AG04449 (cell line): ENCODE measurements around the gene CNOT6.

ENCODE experiments used
- CTCF ChIA-PET: fragments of 350-600 bp; formaldehyde crosslinking; extraction: SDS; loops from one replicate; lab custom pipeline; 2021; ENCODE audit warnings: antibody characterized with exemption; lab: Yijun Ruan, JAX
- POLR2A ChIA-PET: fragments of 400-600, 350-600 bp; formaldehyde crosslinking; extraction: SDS; loops from one replicate; lab custom pipeline; 2020; ENCODE audit warnings: antibody characterized with exemption, inconsistent platforms; lab: Yijun Ruan, JAX
- DNase-seq: peaks from one replicate; pipeline ENCODE4 v3.0.0-alpha.2; 2010; ENCODE audit warnings: low read depth, low spot score
- H3K4me3 ChIP-seq: 2 replicates; pipeline ENCODE4 v1.5.1; 2011; ENCODE audit warnings: low read depth, mild to moderate bottlenecking, control low read depth, low read length
- TF ChIP-seq, protein P1 (sequence below): IDR thresholded peaks from one replicate; pipeline ENCODE4 v1.5.1; 2011; ENCODE audit warnings: mild to moderate bottlenecking, moderate library complexity, low read length, control low read depth, inconsistent platforms; ENCODE audit not compliant: insufficient read depth; ENCODE audit errors: missing control alignments

The CNOT6 gene

DNA sequence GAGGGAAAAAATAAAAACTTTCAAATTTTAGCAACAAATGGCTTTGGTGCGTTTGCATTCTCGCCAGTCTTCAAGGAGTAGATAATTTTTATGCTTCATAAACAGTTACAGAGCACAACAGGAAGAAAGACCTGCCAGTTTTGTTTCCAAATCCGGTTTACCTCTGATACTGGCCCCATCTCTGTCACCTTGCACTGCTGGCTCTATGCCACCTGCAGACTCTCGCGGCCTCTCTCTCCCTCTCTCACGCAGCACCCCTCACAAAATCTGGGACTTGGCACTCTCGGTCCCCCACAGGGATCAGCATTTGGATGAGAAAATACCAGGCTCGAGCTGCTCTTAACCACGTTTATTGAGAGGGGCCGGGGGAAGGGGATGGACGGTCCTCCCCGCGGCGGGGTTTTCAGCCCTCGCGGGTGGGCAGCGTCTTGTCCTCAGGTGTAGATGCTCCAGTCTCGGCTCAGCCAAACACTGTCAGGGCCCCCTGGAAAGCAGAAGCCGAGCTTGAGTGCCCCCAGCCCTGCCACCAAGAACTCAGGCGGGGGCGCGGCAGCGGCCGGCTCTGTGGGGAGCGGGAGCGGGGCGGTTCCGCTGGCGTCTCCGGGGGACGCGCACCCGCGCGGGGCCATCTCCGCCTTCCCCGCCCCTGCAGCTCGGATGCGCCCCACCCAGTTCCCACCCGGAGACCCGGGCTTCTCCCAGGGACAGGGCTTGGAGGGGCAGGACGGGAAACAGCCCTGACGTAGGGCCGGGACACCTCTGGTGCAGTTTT is 95.8 kb downstream of the CNOT6 start:
- no peak overlapping the region for H3K4me3 ChIP-seq
- POLR2A ChIA-PET, result no interaction called here
- no peak for DNase-seq
- CTCF ChIA-PET, result no interaction called here
- TF ChIP-seq, protein P1, sequence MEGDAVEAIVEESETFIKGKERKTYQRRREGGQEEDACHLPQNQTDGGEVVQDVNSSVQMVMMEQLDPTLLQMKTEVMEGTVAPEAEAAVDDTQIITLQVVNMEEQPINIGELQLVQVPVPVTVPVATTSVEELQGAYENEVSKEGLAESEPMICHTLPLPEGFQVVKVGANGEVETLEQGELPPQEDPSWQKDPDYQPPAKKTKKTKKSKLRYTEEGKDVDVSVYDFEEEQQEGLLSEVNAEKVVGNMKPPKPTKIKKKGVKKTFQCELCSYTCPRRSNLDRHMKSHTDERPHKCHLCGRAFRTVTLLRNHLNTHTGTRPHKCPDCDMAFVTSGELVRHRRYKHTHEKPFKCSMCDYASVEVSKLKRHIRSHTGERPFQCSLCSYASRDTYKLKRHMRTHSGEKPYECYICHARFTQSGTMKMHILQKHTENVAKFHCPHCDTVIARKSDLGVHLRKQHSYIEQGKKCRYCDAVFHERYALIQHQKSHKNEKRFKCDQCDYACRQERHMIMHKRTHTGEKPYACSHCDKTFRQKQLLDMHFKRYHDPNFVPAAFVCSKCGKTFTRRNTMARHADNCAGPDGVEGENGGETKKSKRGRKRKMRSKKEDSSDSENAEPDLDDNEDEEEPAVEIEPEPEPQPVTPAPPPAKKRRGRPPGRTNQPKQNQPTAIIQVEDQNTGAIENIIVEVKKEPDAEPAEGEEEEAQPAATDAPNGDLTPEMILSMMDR, result no peak

DNA sequence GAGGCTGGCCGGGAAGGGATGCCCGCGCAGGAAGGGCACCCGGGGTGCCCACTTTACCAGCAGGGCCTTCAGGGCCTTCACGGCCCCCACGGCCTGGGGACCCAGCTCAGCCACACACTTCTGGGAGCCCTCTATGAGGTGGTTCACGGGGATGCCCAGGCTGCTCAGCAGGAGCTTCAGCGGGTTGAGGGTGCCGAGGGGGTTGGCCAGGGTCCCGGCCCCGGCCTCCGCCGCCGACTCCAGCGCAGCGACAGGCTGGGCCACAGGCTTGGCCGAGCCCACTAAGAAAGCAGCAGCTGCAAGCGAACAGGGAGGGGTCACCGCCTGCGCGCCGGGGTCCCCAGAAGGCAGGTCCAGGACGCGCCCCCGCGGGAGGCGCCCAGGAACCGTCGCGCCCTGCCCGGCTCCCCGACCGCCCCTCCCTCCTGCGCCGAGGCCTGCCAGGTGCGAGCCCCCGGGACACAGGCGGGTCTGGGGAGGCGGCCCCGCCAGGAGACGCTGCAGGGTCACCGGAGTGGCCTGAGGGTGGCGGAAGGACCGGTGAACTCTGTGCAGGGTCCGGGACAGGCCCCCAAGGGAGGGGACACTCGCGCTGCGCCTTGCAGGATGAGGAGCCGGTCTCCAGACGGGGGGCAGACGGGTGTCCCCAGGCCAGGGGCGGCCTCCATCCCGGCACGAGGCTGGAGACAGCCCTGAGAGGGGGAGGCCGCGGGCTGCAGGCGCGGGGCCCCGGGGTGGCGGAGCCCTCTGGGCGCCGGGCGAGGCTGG is 96.5 kb downstream of the CNOT6 start:
- TF ChIP-seq, protein P1, result no peak
- CTCF ChIA-PET, result no interaction called here
- no peak for DNase-seq
- H3K4me3 ChIP-seq, result no peak overlapping the region
- POLR2A ChIA-PET, result no interaction called here

DNA sequence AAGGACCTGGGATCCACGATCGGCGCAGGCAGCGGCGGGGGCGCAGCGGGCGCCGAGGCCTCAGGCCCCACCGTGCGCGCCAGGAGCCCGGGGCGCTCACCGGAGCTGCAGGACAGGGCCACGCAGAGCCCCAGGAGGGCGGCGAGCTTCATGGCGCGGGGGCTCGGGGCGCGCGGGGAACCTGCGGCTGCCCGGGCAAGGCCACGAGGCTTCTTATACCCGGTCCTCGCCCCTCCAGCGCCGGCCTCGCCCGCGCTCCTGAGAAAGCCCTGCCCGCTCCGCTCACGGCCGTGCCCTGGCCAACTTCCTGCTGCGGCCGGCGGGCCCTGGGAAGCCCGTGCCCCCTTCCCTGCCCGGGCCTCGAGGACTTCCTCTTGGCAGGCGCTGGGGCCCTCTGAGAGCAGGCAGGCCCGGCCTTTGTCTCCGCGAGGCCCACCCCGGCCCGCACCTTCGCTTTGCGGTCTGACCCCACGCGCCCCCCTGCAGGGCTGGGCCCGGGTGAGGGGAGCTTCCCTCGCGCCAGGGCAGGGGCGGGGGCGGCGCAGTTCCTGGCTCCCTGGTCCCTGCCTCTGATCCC is 97.2 kb downstream of the CNOT6 start, which contains the start of gene SCGB3A1:
TSS of gene SCGB3A1 (minus strand) at position 189 of the 577 bp plus-strand sequence. CDS start at position 152, 37 bp downstream.
- TF ChIP-seq, protein P1, result no peak
- DNase-seq, result no peak
- H3K4me3 ChIP-seq, result no peak within 1 kb of the TSS
- ChIA-PET CTCF (interaction anchor here (1.1 kb wide), 1 partner anchor 263 kb away, joined by 3 read pairs; no protein-coding TSS in a partner anchor), POLR2A (no interaction called here)

DNA sequence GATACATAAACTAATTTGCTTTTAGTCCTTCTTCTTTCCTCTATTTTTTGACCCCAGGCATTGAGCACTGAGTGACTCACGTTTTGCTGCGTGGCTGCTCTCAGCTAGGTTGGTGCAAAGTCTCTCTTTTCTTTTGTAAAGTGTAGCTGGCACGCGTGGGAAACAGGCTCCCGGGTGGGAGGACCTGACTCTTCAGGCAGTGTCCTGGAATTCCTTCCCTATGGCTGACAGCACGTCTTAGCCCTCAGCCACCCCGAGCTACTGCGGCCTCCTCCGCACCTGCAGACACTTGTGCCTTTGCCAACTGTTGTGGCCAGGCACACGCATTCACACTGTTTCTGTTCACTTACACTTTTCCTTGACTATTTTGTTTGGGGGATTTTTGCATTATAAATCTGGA is 98.0 kb downstream of the CNOT6 start:
- no peak overlapping the region for H3K4me3 ChIP-seq
- POLR2A ChIA-PET, result no interaction called here
- TF ChIP-seq, protein P1, result no peak
- CTCF ChIA-PET, result interaction anchor here (1.1 to 2.0 kb wide), 2 partner anchors 14 to 264 kb away, joined by 3 to 5 read pairs; no protein-coding TSS in a partner anchor
- DNase-seq, result no peak

DNA sequence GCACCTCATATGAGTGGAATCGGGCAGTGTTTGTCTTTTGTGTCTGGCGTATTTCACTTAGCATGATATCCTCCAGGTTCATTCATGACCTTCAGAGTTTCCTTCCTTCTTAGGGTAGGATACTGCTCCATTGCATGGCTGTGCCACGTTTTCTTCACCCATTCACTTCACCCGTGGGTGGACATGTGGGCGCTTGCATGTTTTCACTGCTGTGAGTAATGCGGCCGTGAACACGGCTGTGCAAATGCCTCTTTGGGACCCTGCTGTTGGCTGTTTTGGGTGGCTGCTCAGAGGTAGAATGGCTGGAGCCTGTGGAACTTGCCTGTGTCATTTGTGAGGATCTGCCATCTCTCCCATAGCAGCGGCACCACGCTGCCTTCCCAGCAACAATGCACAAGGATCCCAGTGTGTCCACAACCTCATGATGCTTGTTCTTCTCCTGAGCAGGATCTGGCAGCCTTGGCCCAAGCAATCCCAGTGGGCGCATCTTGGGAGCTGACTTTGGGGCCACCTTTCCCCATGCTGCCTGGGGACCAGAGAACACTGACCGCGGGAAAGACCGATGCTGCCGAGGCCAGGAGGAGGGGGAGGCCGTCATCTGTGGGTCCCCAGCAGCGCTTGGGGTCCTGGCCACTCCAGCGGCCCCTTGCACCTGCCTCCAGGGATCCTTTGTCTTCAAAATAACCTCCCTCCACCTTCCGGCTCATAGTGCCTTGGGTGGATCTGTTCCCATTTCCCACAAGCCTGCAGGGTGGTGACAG is 99.4 kb downstream of the CNOT6 start:
- no peak for DNase-seq
- TF ChIP-seq, protein P1, result no peak
- CTCF ChIA-PET, result interaction anchor here (2.0 kb wide), 1 partner anchor 13 kb away, joined by 5 read pairs; no protein-coding TSS in a partner anchor
- no peak overlapping the region for H3K4me3 ChIP-seq
- POLR2A ChIA-PET, result no interaction called here
